Stimulated activated CD4-positive, alpha-beta T cell treated with anti-CD3 and anti-CD28 coated beads, TNF-alpha, amount 100 ng/mL, for 1 hour (primary cell): ENCODE data around the gene IGF2R.

ENCODE experiments used
- DNase-seq, 3 donors: peaks; one replicate each; pipeline ENCODE4 v3.0.0-alpha.2; 2020; ENCODE audit warnings: low read depth in 3 of 3, low spot score in 1 of 3

The IGF2R gene

GRCh38 chr6:160022793-160023192 lies 53.9 kb downstream of the IGF2R start:
- DNase-seq: no peak

- DNase-seq: no peak
Observed at GRCh38 chr6:160024152-160024551, 55.3 kb downstream of the IGF2R start.

- no peak for DNase-seq
Observed at GRCh38 chr6:160027076-160027475, 58.2 kb downstream of the IGF2R start.

GRCh38 chr6:160027931-160028330 lies 59.0 kb downstream of the IGF2R start:
- DNase-seq: no peak

GRCh38 chr6:160028487-160029275 lies 59.8 kb downstream of the IGF2R start:
- DNase-seq: no peak

GRCh38 chr6:160029525-160029924 lies 60.6 kb downstream of the IGF2R start:
- DNase-seq: no peak

GRCh38 chr6:160030103-160030502 lies 61.2 kb downstream of the IGF2R start:
- DNase-seq: no peak

- DNase-seq: no peak
Observed at GRCh38 chr6:160031442-160031841, 62.6 kb downstream of the IGF2R start.

GRCh38 chr6:160031871-160032270 lies 63.0 kb downstream of the IGF2R start:
- no peak for DNase-seq

- no peak for DNase-seq
Observed at GRCh38 chr6:160032538-160032937, 63.7 kb downstream of the IGF2R start.

- no peak for DNase-seq
Observed at GRCh38 chr6:160034036-160034930, 65.4 kb downstream of the IGF2R start.

GRCh38 chr6:160035241-160035640 lies 66.4 kb downstream of the IGF2R start:
- DNase-seq: no peak

- no peak for DNase-seq
Observed at GRCh38 chr6:160035693-160036330, 66.9 kb downstream of the IGF2R start.

GRCh38 chr6:160036331-160036695 lies 67.4 kb downstream of the IGF2R start:
- no peak for DNase-seq

GRCh38 chr6:160036790-160037206 lies 67.9 kb downstream of the IGF2R start:
- DNase-seq: no peak

GRCh38 chr6:160038479-160038878 lies 69.6 kb downstream of the IGF2R start:
- no peak for DNase-seq

GRCh38 chr6:160039441-160039840 lies 70.6 kb downstream of the IGF2R start:
- DNase-seq: no peak

GRCh38 chr6:160040055-160040454 lies 71.2 kb downstream of the IGF2R start:
- no peak for DNase-seq

GRCh38 chr6:160040527-160041264 lies 71.8 kb downstream of the IGF2R start:
- DNase-seq: no peak

GRCh38 chr6:160041608-160042007 lies 72.7 kb downstream of the IGF2R start:
- DNase-seq: no peak
